Stimulated activated CD4-positive, alpha-beta T cell treated with anti-CD3 and anti-CD28 coated beads, Interleukin-4, amount 100 ng/mL, for 4 hours (primary cell): ENCODE results near the gene KCNH4.
A peak's percentile ranks its signal among the peaks of the same experiment; 100 is the strongest.

Source experiments
- DNase-seq, 2 experiments: peaks; one replicate each; pipeline ENCODE4 v3.0.0-alpha.2; 2020

The KCNH4 gene

DNA sequence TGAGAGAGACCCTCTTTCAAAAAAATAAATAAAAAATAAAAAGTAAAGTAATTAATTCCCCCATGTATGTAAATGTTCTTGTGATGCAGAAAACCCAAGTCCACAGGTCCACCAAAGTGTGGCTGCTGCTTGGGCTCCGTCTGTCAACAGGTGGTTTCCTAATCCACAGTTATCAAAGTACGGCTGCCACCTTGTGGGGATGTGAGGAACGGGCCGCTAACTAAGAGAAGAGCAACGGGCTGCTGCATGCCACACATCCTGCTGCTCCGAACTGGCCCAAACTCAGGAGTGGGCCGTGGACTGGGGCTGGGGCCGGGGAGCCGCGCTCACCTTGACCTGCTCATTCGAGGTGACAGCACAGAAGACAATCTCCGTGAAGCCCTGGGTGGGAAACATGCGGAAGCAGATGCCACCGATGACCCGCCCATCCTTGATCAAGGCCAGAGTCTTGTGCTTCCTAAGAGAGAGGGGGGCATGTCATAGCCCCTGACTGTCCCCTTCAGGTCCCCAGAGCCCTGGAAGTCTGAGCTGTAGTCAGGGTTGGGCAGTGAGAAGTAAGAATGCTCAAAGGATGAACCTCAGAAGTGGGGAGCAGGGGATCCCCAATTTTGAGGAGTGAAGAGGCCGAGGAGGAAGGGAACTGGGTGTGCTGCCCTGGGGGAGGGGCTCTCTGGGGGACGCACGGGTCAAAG is 64.1 kb downstream of the KCNH4 start:
- peak; percentile 69 to 79 for DNase-seq

DNA sequence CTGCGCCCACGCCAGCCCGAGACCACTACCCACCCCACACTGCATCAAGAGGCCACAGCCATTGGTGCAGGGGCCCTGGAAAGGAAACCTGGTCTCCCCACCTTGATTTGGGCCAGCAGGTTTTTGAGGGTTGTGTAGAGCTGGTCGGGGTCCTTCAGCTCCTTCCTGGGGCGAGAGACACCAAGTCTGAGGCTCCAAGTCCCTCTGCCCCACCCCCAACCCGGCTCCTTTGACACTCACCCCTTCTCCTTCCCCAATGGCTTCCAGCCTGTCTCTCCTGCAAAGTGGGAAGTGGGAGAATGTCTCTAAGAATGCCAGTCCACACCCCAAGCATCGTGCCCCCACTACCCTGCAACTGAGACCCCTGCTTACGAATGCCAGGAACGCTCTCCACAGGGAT is 66.8 kb downstream of the KCNH4 start:
- no peak for DNase-seq

DNA sequence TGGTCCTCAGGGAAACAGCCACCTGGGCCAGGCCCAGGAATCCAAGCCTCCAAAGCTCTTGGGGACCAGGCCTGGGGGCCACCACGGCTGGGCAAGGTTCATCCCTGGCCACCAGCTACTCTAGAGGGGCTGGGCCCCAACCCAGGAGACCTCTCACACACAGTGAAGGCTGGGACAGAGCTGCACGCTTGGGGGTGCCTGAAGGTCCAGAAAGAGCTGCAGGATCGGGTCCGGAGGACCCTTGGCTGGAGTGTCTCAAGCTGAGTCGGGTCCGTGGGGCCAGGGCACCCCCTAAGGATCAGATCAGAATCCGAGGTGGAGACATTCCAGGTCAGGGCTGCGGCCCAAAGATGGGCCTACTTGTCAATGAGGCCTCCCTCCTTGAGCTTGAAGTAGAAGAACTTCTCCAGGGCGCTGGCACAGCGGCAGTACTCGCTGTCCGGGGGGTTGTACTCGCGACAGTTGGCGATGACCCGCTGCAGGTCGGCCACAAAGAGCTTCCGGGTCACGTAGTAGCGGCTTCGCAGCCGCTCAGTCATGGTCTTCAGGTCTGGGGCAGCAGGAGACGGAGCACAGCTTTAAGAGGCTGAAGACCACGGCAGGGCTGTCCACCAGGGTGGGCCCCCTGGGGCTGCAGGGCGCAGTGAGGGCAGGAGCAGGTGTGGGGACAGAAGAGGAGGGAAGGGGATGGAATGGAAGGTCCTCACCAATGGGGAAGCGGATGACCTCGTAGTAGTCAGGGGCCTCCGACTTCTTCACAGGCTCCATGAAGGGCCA is 67.5 kb downstream of the KCNH4 start:
- no peak for DNase-seq

DNA sequence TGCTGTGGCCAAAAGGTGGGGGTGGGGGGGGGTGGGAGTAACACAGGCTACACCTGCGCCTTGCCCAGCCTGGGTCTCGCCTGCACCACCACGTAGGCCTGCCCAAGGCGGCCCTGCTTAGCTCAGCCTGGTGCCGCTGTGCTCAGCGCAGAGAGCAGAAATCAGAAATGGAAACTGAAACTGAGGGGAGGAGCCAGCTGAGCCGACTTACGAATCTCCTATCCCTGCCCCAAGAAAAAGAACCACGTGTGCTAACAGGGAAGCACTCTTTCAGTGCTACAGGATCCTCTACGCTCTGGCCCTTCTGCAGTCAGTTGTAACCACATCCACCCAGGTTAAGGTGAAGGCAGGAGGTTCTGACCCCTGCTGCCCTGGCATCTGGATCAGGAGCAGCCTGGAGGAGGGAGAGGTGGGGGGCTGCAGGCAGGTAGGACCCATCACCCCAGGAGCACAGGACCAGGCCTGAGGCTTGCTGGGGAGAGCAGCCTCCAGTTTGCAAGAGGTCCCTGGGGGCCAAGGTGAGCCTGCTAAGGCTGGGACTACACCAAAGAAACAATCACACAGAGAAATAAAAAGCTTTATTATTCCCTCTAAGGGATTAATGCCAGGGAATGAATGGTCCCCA is 68.3 kb downstream of the KCNH4 start, which contains the start of gene DHX58:
Gene DHX58 (minus strand): TSS at position 163 of the 625 bp plus-strand sequence. CDS start 822 bp downstream, outside the sequence.
- peak; percentile 63 to 85 for DNase-seq

GRCh38 chr17:42111871-42112551 is 68.9 kb downstream of the KCNH4 start:
- peak in 1 of 2 experiments; percentile 36 for DNase-seq

DNA sequence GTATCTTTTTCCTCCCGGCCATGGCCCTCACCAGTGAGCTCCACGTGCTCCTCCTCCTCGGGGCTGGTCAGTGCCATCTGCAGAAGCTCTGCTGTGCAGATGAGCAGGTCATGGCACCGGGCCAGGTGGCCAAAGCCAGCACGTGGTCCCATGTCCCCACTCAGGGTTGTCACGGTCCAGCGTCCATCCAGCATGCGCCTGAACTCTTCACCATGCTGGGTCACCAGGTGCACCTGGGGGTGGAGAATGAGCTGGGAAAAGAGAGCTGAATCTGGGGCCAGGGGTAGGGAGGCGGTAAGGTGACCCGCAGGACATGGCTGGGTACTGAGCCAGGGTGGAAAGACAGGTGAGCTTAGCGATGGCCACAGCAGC is 69.7 kb downstream of the KCNH4 start:
- no peak for DNase-seq

GRCh38 chr17:42110301-42111264 is 70.4 kb downstream of the KCNH4 start:
- DNase-seq, result no peak

DNA sequence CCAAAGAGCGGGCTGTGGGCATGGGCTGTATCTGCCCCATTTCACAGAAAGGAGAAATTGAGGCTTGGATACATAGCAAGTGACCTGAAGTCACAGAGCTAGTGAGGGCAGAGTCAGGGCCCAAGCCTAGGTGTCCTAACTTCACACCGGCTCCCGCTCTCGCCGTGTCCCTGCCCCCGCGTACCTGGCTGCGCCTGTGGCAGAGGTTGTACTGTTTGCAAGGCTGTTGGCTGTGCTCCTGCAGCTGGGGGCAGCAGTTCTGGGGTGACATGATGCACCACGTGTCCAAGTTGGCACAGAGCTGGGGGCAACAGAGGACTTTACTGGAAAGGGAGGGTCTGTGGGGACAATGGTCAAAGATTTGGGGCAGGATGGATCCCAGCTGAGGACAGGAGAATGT is 71.9 kb downstream of the KCNH4 start:
- DNase-seq, result no peak

DNA sequence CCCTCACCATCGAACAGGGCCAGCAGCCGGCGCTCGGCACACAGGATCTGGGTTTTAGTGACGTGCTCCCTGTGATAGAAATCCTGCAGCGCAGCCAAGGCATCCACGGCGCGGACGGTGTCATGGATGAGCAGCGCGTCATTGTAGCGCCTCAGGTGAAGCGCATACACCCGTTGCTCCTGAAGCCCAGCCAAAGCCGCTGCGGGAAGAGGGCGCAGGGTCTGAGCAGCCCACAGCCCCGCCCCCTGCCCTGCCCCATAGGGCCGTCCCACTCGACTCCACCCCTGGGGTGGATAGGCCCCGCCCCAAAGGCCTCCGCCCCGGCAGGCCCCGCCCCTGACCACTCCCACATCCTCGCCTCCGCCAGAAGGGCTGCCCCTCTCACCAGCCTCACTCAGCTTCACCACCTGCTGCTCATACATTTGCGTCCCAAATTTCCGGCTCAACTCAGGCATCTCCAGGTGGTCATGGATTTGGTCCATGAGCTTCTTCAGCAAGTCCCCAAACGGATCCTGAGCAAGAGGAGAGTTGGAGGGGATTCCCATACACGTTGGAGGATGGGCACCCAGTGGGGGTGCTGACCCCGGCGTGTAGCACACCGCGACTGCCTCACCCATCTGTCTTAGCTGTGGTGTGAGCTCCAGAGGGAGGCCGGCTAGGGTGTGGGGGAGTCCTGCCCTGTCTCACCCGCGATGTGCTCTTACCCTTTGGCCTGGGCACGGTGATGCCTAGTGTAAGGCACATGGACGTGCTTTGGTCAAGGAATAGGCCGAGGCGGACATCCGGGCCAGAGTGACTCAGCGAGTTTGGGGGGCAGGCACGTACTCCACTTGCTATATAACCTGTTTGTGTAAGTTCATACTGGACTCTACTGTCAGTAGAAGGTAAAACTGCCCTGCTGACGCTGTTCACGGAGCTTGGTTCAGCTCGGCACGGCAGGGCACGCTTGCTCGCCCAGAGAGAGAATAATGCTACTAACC is 73.1 kb downstream of the KCNH4 start:
- peak; percentile 85 to 89 for DNase-seq

- DNase-seq, result no peak
Measured at GRCh38 chr17:42107124-42107523, 73.8 kb downstream of the KCNH4 start.
